GM21447 (cell line): ENCODE results near the gene KIF21A.
"Not testable (repeated sequence)": the region's sequence is repeated elsewhere in the genome, so short reads cannot be mapped to it uniquely, and the experiment has no call there.

Experiments
- ATAC-seq: cut with Tn5 transposase; IDR thresholded peaks from one replicate; pipeline ENCODE4 v1.9.1; 2021; ENCODE audit not compliant: unreplicated experiment

The KIF21A gene

GRCh38 chr12:39352471-39353017 lies 90.4 kb downstream of the KIF21A start:
- ATAC-seq = no peak

GRCh38 chr12:39351153-39351552 lies 91.8 kb downstream of the KIF21A start:
- no peak for ATAC-seq

GRCh38 chr12:39348941-39349626 lies 93.8 kb downstream of the KIF21A start:
- ATAC-seq = no peak

GRCh38 chr12:39348523-39348922 lies 94.4 kb downstream of the KIF21A start:
- no peak for ATAC-seq

GRCh38 chr12:39344926-39345325 lies 98.0 kb downstream of the KIF21A start:
- ATAC-seq = no peak

- no peak for ATAC-seq
These were observed 99.3 kb downstream of the KIF21A start for GRCh38 chr12:39343665-39344064.

GRCh38 chr12:39341761-39342160 lies 101.2 kb downstream of the KIF21A start:
- no peak for ATAC-seq

GRCh38 chr12:39341179-39341578 lies 101.7 kb downstream of the KIF21A start:
- ATAC-seq = peak; percentile 72

GRCh38 chr12:39332661-39333175 lies 110.2 kb downstream of the KIF21A start:
- no peak for ATAC-seq

GRCh38 chr12:39331539-39332261 lies 111.2 kb downstream of the KIF21A start:
- ATAC-seq = no peak

GRCh38 chr12:39329876-39330275 lies 113.0 kb downstream of the KIF21A start:
- no peak for ATAC-seq

- ATAC-seq = no peak
These were observed 113.9 kb downstream of the KIF21A start for GRCh38 chr12:39329018-39329417.

- no peak for ATAC-seq
These were observed 115.0 kb downstream of the KIF21A start for GRCh38 chr12:39327965-39328364.

- no peak for ATAC-seq
These were observed 115.4 kb downstream of the KIF21A start for GRCh38 chr12:39327510-39327909.

- ATAC-seq = no peak
These were observed 123.7 kb downstream of the KIF21A start for GRCh38 chr12:39319180-39319579.

- ATAC-seq = no peak
These were observed 128.4 kb downstream of the KIF21A start for GRCh38 chr12:39314547-39314946.

GRCh38 chr12:39309516-39309915 lies 133.4 kb downstream of the KIF21A start:
- no peak for ATAC-seq

GRCh38 chr12:39301422-39301821 lies 141.5 kb downstream of the KIF21A start:
- ATAC-seq = no peak

GRCh38 chr12:39300799-39301198 lies 142.1 kb downstream of the KIF21A start:
- ATAC-seq = no peak

GRCh38 chr12:39297891-39298290 lies 145.0 kb downstream of the KIF21A start:
- no peak for ATAC-seq

GRCh38 chr12:39296496-39296895 lies 146.4 kb downstream of the KIF21A start:
- ATAC-seq = no peak

GRCh38 chr12:39295593-39295992 lies 147.3 kb downstream of the KIF21A start:
- ATAC-seq = not testable (repeated sequence)
